ENCODE results near the gene MEG3. TPM values are rescaled to one million over a fixed set of nuclear protein-coding genes. Genes with fewer than 3 reads are reported as not detected.

MEG3 gene
- total RNA-seq, 1 experiment from 2014 or later = 62.4 TPM

DNA sequence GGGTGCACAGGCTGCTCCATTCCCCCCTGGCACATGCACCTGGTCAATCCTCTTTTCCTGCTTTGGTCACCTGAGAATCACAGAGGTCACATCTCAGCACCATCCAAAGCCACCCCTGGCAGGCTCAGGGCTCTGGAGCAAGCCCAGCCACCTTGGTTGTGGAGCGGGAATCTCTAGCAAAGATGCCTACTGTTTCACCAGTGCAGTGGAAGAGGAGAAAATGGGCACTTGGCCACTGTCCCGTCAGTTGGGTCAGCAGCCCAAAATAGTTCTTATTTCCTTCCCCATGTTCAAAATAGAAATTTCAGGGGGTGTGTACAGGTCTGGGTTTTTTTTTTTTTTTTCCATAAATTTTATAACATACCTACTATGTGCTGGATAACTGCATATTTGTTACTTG lies 59.3 kb downstream of the MEG3 start:
- no peak for DNase-seq (ENCODE audit: low read depth, low spot score)

GRCh38 chr14:100885617-100886016 lies 59.7 kb downstream of the MEG3 start:
- Histone ChIP-seq H3K4me3 (ENCODE audit: low read depth in 2 of 2, low read length in 2 of 2) (no peak overlapping the region), H3K9me3 (ENCODE audit: control insufficient read depth, insufficient read depth, low read depth, low read length) (no peaks in the 10 kb centered on the region), H3K27me3 (ENCODE audit: control insufficient read depth, insufficient read depth, low read length) (no peaks in the 10 kb centered on the region), H3K4me1 (ENCODE audit: control insufficient read depth, insufficient read depth, low read length) (no peaks in the 10 kb centered on the region; the same call in 1 of the 2 replicates), H3K36me3 (ENCODE audit: control insufficient read depth, insufficient read depth, low read length) (no peaks in the 10 kb centered on the region), H3K27ac (ENCODE audit: low read length) (no peak overlapping the region)
- BruUV-seq (replicated peaks) = no TSS peak
- TF ChIP-seq TCF7L2 (IDR thresholded peaks at IDR 0.05; ENCODE audit: low read depth, low read length) (no peak), CTCF (IDR thresholded peaks at IDR 0.05) (no peak), POLR2AphosphoS5 (IDR thresholded peaks at IDR 0.05; ENCODE audit: low read depth, low read length) (no peak)
- TF ChIP-seq, protein P1, sequence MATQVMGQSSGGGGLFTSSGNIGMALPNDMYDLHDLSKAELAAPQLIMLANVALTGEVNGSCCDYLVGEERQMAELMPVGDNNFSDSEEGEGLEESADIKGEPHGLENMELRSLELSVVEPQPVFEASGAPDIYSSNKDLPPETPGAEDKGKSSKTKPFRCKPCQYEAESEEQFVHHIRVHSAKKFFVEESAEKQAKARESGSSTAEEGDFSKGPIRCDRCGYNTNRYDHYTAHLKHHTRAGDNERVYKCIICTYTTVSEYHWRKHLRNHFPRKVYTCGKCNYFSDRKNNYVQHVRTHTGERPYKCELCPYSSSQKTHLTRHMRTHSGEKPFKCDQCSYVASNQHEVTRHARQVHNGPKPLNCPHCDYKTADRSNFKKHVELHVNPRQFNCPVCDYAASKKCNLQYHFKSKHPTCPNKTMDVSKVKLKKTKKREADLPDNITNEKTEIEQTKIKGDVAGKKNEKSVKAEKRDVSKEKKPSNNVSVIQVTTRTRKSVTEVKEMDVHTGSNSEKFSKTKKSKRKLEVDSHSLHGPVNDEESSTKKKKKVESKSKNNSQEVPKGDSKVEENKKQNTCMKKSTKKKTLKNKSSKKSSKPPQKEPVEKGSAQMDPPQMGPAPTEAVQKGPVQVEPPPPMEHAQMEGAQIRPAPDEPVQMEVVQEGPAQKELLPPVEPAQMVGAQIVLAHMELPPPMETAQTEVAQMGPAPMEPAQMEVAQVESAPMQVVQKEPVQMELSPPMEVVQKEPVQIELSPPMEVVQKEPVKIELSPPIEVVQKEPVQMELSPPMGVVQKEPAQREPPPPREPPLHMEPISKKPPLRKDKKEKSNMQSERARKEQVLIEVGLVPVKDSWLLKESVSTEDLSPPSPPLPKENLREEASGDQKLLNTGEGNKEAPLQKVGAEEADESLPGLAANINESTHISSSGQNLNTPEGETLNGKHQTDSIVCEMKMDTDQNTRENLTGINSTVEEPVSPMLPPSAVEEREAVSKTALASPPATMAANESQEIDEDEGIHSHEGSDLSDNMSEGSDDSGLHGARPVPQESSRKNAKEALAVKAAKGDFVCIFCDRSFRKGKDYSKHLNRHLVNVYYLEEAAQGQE (IDR thresholded peaks at IDR 0.05; ENCODE audit: insufficient read depth in 1 of 2, low read depth in 2 of 2, low read length in 1 of 2) = no peak
- CTCF ChIA-PET = no interaction called here
- DNase-seq (ENCODE audit: low read depth, low spot score) (no peak), ATAC-seq (no peak)
- POLR2A ChIA-PET = no interaction called here
- in situ Hi-C loops (cut with HindIII; ENCODE audit: low pct_unique_long_range_greater_than_20kb, low sequenced_read_pairs) = no loop called here
- intact Hi-C loops (cut with micrococcal nuclease; ENCODE audit: unreplicated experiment) = no loop called here

More for the DNA sequence above, 59.3 kb downstream of the MEG3 start:
- ChIA-PET CTCF (no interaction called here), POLR2A (no interaction called here)
- Histone ChIP-seq H3K9me3 (ENCODE audit: control insufficient read depth, insufficient read depth, low read depth, low read length) (no peaks in the 10 kb centered on the region), H3K4me1 (ENCODE audit: control insufficient read depth, insufficient read depth, low read length) (no peaks in the 10 kb centered on the region; the same call in 1 of the 2 replicates), H3K4me3 (ENCODE audit: low read depth in 2 of 2, low read length in 2 of 2) (no peak overlapping the region), H3K27me3 (ENCODE audit: control insufficient read depth, insufficient read depth, low read length) (no peaks in the 10 kb centered on the region), H3K36me3 (ENCODE audit: control insufficient read depth, insufficient read depth, low read length) (no peaks in the 10 kb centered on the region), H3K27ac (ENCODE audit: low read length) (no peak overlapping the region)
- TF ChIP-seq, protein P1 (IDR thresholded peaks at IDR 0.05; ENCODE audit: insufficient read depth in 1 of 2, low read depth in 2 of 2, low read length in 1 of 2) = no peak
- TF ChIP-seq SIN3A (IDR thresholded peaks at IDR 0.05; ENCODE audit: borderline replicate concordance, insufficient read depth, low read depth, low read length) (no peak), CTCF (IDR thresholded peaks at IDR 0.05) (no peak), TCF7L2 (IDR thresholded peaks at IDR 0.05; ENCODE audit: low read depth, low read length) (no peak), POLR2AphosphoS5 (IDR thresholded peaks at IDR 0.05; ENCODE audit: low read depth, low read length) (no peak)
- in situ Hi-C loops (cut with HindIII; ENCODE audit: low pct_unique_long_range_greater_than_20kb, low sequenced_read_pairs) (no loop called here), intact Hi-C loops (cut with micrococcal nuclease; ENCODE audit: unreplicated experiment) (no loop called here)
- no TSS peak for BruUV-seq (replicated peaks)
- ATAC-seq = peak; percentile 38; the same call in 1 of the 2 replicates

Data from Panc1 (cell line).